HepG2 (cell line): ENCODE results near the gene AFG1L. TPM values are rescaled to one million over a fixed set of nuclear protein-coding genes. Genes with fewer than 3 reads are reported as not detected.

Experiments used
- ATAC-seq: fragments of 200-7000 bp; cut with Tn5 transposase; 3 replicates; pipeline ENCODE4 v1.9.1; 2020; ENCODE audit warnings: mild to moderate bottlenecking, moderate library complexity
- BruUV-seq: library from RNA; stranded (reverse); fragments of 400-500 nt; replicated peaks from 2 replicates; lab custom pipeline; 2021; lab: Mats Ljungman, UMichigan
- CTCF ChIA-PET: fragments of 300-600 bp; formaldehyde crosslinking; extraction: SDS; loops from one replicate; lab custom pipeline; 2021; ENCODE audit warnings: low total read pairs, inconsistent platforms, low intra/inter-chr PET ratio; lab: Yijun Ruan, JAX
- POLR2A ChIA-PET: fragments of 350-600 bp; sonication (Branson Sonifier 250); formaldehyde crosslinking; loops from one replicate; lab custom pipeline; 2020; ENCODE audit warnings: antibody characterized with exemption, inconsistent platforms; lab: Yijun Ruan, JAX
- DNase-seq: peaks from one replicate; pipeline ENCODE4 v3.0.0-alpha.2; 2015; ENCODE audit warnings: low spot score
- FAIRE-seq: peaks from 3 replicates; lab custom pipeline; 2011; peaks lifted over from hg19 to GRCh38; lab: Jason Lieb, UNC
- H2AFZ ChIP-seq: one replicate; pipeline ENCODE4 v1.6.1; 2011; ENCODE audit warnings: low read length, inconsistent platforms
- H3K27ac ChIP-seq: fragments of 300-600 bp; 3 replicates; pipeline ENCODE4 v1.8.0; 2011; ENCODE audit warnings: mixed run types, mild to moderate bottlenecking, mixed read lengths, low read length, inconsistent platforms; ENCODE audit not compliant: insufficient read depth; ENCODE audit errors: extremely low read length
- H3K27me3 ChIP-seq, 2 experiments: fragments of 200-600 bp in 1 of 2; 2 replicates in 1 of 2; 3 replicates in 1 of 2; pipeline versions ENCODE4 v1.6.0 to v1.8.0; 2011; ENCODE audit warnings: low read length in 2 of 2, mild to moderate bottlenecking in 2 of 2, moderate library complexity in 2 of 2, inconsistent platforms in 1 of 2; ENCODE audit not compliant: insufficient read depth in 2 of 2, control insufficient read depth in 1 of 2
- H3K36me3 ChIP-seq, 2 experiments: fragments of 200-600 bp in 1 of 2; replicated peaks in 1 of 2; 2 replicates in 1 of 2; 3 replicates in 1 of 2; pipeline versions ENCODE4 v1.5.1 to v1.8.0; 2011; ENCODE audit warnings: low read length in 2 of 2, inconsistent platforms in 1 of 2; ENCODE audit not compliant: insufficient read depth in 2 of 2, control insufficient read depth in 1 of 2
- H3K4me1 ChIP-seq: 2 replicates; pipeline ENCODE4 v1.5.1; 2012; ENCODE audit warnings: low read length, inconsistent platforms; ENCODE audit not compliant: insufficient read depth
- H3K4me2 ChIP-seq: 2 replicates; pipeline ENCODE4 v1.6.0; 2011; ENCODE audit warnings: low read depth, low read length, inconsistent platforms
- H3K4me3 ChIP-seq, 3 experiments: fragments of 200-600 bp in 1 of 3; sonication (generic), shearing (Covaris generic) in 1 of 3; replicated peaks in 1 of 3; 2 replicates each; pipeline ENCODE4 v1.5.1; 2011 to 2016; ENCODE audit warnings: low read length in 3 of 3, inconsistent platforms in 2 of 3, low read depth in 2 of 3, mild to moderate bottlenecking in 2 of 3, control low read depth in 1 of 3, mixed read lengths in 1 of 3; ENCODE audit not compliant: insufficient read depth in 1 of 3
- H3K79me2 ChIP-seq: one replicate; pipeline ENCODE4 v1.6.1; 2011; ENCODE audit warnings: low read length, inconsistent platforms; ENCODE audit not compliant: insufficient read depth
- H3K9ac ChIP-seq: 2 replicates; pipeline ENCODE4 v1.6.0; 2011; ENCODE audit warnings: mild to moderate bottlenecking, low read depth, low read length, inconsistent platforms; ENCODE audit not compliant: insufficient read depth
- H3K9me3 ChIP-seq: 2 replicates; pipeline ENCODE4 v1.5.1; 2012; ENCODE audit warnings: mild to moderate bottlenecking, low read length
- H4K20me1 ChIP-seq: 2 replicates; pipeline ENCODE4 v1.6.0; 2011; ENCODE audit warnings: inconsistent platforms, mild to moderate bottlenecking, low read length, moderate library complexity; ENCODE audit not compliant: insufficient read depth
- RBM22 ChIP-seq: fragments of 200-400 bp; formaldehyde crosslinking; optimal IDR thresholded peaks from 2 replicates; pipeline ENCODE3; 2017; ENCODE audit warnings: mild to moderate bottlenecking, low read length, moderate library complexity
- STAG1 ChIP-seq: sonication (generic); formaldehyde crosslinking; IDR thresholded peaks from 2 replicates; pipeline ENCODE4 v1.4.0; 2020; ENCODE audit warnings: missing genetic modification reagents
- ZC3H4 ChIP-seq: sonication (generic); formaldehyde crosslinking; IDR thresholded peaks from 2 replicates; pipeline ENCODE4 v1.4.0; 2020; ENCODE audit warnings: missing genetic modification reagents, borderline replicate concordance
- WGBS: methylation state at CpG from one replicate; pipeline ENCODE4 v1.1.6; 2017; ENCODE audit warnings: low lambda C conversion rate; 5-methylcytosine and 5-hydroxymethylcytosine counted together
- in situ Hi-C: cut with HindIII; loops from 2 replicates; pipeline ENCODE4 v1.10.0; 2017; ENCODE audit warnings: low pct_unique_long_range_greater_than_20kb; ENCODE audit not compliant: extremely low pct_ligation_motif_present
- intact Hi-C: fragments of 100-400 bp; cut with micrococcal nuclease; formaldehyde crosslinking; loops from one replicate; pipeline ENCODE4 v1.10.0; 2022; ENCODE audit not compliant: unreplicated experiment
- polyA plus RNA-seq, 8 experiments: library from polyadenylated mRNA; depleted of rRNA in 3 of 8; stranded (reverse) in 7 of 8; unstranded in 1 of 8; fragments of >200 nt; fragmentation: Illumina TruSeq in 4 of 8; extraction: Trizol in 4 of 8; gene quantifications; 2 replicates each; pipeline versions ENCODE4 v1.2.1 to v1.2.3, GENCODE V29; 2011 to 2016; ENCODE audit warnings: low read depth in 4 of 8, missing spikeins in 1 of 8, mixed read lengths in 1 of 8; ENCODE audit not compliant: insufficient read depth in 1 of 8
- total RNA-seq, 5 experiments: library from RNA; depleted of rRNA; stranded (reverse); fragments of >200 nt; fragmentation: Illumina TruSeq; extraction: Trizol; gene quantifications; 2 replicates each; pipeline ENCODE4 v1.2.3, GENCODE V29; 2016; ENCODE audit warnings: low read depth in 1 of 5
- TF ChIP-seq, protein P1 (sequence below): sonication (generic); formaldehyde crosslinking; IDR thresholded peaks from 2 replicates; pipeline ENCODE4 v1.5.0; 2020; ENCODE audit warnings: mild to moderate bottlenecking, missing genetic modification reagents
- TF ChIP-seq, protein P2 (sequence below): sonication (generic); formaldehyde crosslinking; IDR thresholded peaks from 2 replicates; pipeline ENCODE4 v1.5.0; 2020; ENCODE audit warnings: mild to moderate bottlenecking, missing genetic modification reagents, borderline replicate concordance
- TF ChIP-seq, protein P3 (sequence below): sonication (generic); formaldehyde crosslinking; IDR thresholded peaks from 2 replicates; pipeline ENCODE4 v1.5.0; 2020; ENCODE audit warnings: mild to moderate bottlenecking, missing genetic modification reagents, moderate library complexity
- TF ChIP-seq, protein P4 (sequence below), 2 experiments: fragments of 450-650 bp in 1 of 2; sonication (generic) in 1 of 2; formaldehyde crosslinking; IDR thresholded peaks; 2 replicates each; pipeline versions ENCODE4 v1.5.0 to v1.8.0; 2020 to 2022; ENCODE audit warnings: mild to moderate bottlenecking in 1 of 2, missing genetic modification reagents in 1 of 2

AFG1L gene
- total and polyA plus RNA-seq, 2 of the 13 experiments (the other 11 are each of a cell fraction or from before 2014, with no cell fraction given), result 3.1 to 14.0 TPM

DNA sequence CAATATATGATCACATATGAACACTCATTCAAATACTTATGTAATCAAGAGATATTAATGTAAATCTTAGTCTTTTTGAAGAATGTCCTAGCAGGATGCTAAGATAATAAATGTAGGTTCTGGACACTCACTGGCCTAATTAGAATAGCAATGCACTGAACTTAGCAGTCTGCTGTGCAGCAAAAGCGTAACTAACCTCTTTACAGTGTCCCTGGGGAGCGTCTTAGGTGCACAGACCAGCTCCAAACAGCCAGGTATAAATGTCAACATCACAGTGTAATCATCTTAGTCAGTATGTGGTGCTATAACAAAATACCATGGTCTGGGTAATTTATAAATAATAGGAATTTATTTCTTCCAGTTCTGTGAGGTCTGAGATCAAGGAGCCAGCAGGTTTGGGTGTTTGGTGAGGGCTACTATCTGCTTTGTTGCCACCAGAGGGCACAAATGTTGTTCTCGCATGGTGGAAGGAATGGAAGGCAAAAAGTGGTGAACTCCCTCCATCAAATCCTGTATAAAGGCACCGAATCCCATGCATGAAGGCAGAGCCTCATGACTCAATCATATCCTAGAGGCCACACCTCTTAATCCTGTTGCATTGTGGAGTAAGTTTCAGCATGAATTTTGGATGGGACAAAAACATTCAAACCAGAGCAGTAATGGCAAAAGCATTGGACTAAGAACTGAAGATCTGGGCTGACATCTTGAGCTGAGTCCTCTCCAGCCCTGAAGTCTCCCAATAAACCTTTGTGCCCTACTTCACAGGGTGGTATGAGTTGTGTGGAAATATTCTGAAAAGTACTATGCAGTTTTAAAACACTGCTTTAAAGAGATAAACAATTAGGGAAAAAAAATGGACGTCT, 224.1 kb downstream of the AFG1L start:
- Histone ChIP-seq H3K4me3 (no peak overlapping the region), H3K27me3 (no peaks in the 10 kb centered on the region), H3K79me2 (no peaks in the 10 kb centered on the region), H3K4me1 (no peaks in the 10 kb centered on the region), H3K9ac (no peak overlapping the region), H3K9me3 (no peaks in the 10 kb centered on the region), H3K4me2 (no peak overlapping the region), H3K27ac (no peak overlapping the region), H4K20me1 (no peaks in the 10 kb centered on the region), H3K36me3 (peaks cover 2 to 9% of the 10 kb centered on the region in 2 experiments; a peak in 3 of 5 replicates), H2AFZ (no peak overlapping the region)
- CTCF ChIA-PET, result no interaction called here
- no TSS peak for BruUV-seq
- TF ChIP-seq, protein P1, sequence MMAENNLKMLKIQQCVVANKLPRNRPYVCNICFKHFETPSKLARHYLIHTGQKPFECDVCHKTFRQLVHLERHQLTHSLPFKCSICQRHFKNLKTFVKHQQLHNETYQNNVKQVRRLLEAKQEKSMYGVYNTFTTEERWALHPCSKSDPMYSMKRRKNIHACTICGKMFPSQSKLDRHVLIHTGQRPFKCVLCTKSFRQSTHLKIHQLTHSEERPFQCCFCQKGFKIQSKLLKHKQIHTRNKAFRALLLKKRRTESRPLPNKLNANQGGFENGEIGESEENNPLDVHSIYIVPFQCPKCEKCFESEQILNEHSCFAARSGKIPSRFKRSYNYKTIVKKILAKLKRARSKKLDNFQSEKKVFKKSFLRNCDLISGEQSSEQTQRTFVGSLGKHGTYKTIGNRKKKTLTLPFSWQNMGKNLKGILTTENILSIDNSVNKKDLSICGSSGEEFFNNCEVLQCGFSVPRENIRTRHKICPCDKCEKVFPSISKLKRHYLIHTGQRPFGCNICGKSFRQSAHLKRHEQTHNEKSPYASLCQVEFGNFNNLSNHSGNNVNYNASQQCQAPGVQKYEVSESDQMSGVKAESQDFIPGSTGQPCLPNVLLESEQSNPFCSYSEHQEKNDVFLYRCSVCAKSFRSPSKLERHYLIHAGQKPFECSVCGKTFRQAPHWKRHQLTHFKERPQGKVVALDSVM (CRISPR knock-in tag), result no peak
- TF ChIP-seq STAG1 (CRISPR knock-in tag) (peak; percentile 42), ZC3H4 (no peak), RBM22 (no peak)
- TF ChIP-seq, protein P2, sequence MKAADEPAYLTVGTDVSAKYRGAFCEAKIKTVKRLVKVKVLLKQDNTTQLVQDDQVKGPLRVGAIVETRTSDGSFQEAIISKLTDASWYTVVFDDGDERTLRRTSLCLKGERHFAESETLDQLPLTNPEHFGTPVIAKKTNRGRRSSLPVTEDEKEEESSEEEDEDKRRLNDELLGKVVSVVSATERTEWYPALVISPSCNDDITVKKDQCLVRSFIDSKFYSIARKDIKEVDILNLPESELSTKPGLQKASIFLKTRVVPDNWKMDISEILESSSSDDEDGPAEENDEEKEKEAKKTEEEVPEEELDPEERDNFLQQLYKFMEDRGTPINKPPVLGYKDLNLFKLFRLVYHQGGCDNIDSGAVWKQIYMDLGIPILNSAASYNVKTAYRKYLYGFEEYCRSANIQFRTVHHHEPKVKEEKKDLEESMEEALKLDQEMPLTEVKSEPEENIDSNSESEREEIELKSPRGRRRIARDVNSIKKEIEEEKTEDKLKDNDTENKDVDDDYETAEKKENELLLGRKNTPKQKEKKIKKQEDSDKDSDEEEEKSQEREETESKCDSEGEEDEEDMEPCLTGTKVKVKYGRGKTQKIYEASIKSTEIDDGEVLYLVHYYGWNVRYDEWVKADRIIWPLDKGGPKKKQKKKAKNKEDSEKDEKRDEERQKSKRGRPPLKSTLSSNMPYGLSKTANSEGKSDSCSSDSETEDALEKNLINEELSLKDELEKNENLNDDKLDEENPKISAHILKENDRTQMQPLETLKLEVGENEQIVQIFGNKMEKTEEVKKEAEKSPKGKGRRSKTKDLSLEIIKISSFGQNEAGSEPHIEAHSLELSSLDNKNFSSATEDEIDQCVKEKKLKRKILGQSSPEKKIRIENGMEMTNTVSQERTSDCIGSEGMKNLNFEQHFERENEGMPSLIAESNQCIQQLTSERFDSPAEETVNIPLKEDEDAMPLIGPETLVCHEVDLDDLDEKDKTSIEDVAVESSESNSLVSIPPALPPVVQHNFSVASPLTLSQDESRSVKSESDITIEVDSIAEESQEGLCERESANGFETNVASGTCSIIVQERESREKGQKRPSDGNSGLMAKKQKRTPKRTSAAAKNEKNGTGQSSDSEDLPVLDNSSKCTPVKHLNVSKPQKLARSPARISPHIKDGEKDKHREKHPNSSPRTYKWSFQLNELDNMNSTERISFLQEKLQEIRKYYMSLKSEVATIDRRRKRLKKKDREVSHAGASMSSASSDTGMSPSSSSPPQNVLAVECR, result no peak
- TF ChIP-seq, protein P3, sequence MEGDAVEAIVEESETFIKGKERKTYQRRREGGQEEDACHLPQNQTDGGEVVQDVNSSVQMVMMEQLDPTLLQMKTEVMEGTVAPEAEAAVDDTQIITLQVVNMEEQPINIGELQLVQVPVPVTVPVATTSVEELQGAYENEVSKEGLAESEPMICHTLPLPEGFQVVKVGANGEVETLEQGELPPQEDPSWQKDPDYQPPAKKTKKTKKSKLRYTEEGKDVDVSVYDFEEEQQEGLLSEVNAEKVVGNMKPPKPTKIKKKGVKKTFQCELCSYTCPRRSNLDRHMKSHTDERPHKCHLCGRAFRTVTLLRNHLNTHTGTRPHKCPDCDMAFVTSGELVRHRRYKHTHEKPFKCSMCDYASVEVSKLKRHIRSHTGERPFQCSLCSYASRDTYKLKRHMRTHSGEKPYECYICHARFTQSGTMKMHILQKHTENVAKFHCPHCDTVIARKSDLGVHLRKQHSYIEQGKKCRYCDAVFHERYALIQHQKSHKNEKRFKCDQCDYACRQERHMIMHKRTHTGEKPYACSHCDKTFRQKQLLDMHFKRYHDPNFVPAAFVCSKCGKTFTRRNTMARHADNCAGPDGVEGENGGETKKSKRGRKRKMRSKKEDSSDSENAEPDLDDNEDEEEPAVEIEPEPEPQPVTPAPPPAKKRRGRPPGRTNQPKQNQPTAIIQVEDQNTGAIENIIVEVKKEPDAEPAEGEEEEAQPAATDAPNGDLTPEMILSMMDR (CRISPR knock-in tag), result peak; percentile 58
- TF ChIP-seq, protein P4, sequence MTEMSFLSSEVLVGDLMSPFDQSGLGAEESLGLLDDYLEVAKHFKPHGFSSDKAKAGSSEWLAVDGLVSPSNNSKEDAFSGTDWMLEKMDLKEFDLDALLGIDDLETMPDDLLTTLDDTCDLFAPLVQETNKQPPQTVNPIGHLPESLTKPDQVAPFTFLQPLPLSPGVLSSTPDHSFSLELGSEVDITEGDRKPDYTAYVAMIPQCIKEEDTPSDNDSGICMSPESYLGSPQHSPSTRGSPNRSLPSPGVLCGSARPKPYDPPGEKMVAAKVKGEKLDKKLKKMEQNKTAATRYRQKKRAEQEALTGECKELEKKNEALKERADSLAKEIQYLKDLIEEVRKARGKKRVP (CRISPR knock-in tag; IDR thresholded peaks at IDR 0.05), result no peak
- intact Hi-C loops, result no loop called here
- in situ Hi-C loops, result loop anchor here (25.0 kb wide), 1 partner anchor 532 kb away; no protein-coding TSS in a partner anchor
- POLR2A ChIA-PET, result no interaction called here
- DNase-seq (peak; percentile 24), ATAC-seq (peak; percentile 75), FAIRE-seq (peak; percentile 84)
- 71% methylated on average over 5 of the region's 5 CpGs for WGBS
